EH (cell line): ENCODE results near the gene KRTAP9-3.
"Not testable (repeated sequence)": the region's sequence is repeated elsewhere in the genome, so short reads cannot be mapped to it uniquely, and the experiment has no call there.

Experiments used
- DNase-seq: peaks from one replicate; pipeline ENCODE4 v3.0.0-alpha.2; 2015; ENCODE audit warnings: low read depth

KRTAP9-3 gene

DNA sequence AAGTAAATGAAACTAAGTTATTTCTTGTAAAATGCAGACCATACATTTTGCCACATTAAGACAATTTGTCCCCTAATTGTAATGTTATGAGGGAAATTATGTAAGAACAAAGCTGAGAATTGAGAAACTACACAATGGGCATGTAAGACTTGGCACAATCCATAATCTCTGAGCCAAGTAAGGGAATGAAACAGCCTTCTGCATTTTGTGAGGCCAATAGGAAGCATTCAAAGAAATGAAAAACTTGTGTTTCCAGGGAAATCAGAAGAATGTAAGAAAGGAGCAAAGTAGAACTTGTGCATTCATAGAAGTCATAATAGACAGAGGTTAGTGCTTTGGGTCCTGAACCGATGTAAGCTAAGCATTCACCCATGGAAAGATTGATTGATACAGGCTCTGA, 19.0 kb downstream of the KRTAP9-3 start:
- no peak for DNase-seq

DNA sequence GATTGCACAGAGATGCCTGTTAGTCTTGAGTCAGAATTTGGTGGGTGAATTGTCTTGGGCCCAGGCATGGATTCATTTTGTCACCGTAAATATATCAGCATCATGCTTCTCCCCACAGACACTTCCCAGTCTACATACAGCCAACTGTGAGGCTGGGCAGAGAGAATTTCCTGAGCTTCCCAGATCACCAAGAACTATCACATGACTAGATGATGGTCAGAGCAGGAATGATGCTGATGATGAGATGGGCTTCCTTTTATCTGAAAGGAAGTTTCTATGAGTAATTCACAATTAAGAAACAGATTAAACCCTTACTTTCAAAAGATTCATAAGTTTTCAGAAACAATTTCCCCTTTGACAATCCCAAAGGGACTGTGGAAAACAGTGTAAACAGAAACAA, 22.6 kb downstream of the KRTAP9-3 start:
- DNase-seq: peak; percentile 56

- DNase-seq: peak; percentile 49
These were observed 23.4 kb downstream of the KRTAP9-3 start, which contains the start of gene KRTAP9-9 for GRCh38 chr17:41255381-41256290. Gene KRTAP9-9, plus strand, starts transcription at chr17:41255384.

DNA sequence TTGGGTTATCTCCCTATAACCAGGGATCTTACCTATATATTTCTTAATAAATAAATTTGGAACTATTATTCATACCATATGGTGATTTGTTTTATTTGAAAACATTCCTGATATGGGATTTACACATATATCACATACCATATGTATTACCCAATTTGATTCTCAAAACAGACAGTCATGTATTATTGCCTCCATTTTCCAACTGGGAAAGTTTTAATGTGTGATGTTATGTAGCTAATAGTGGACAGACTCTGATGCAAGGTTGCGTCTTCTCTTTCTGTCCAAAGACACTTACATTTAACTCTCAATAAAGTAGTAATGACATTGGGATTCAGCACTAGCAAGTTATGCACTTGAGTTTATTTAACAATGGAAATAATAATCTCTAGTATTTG, 24.0 kb downstream of the KRTAP9-3 start:
- DNase-seq: peak; percentile 39

DNA sequence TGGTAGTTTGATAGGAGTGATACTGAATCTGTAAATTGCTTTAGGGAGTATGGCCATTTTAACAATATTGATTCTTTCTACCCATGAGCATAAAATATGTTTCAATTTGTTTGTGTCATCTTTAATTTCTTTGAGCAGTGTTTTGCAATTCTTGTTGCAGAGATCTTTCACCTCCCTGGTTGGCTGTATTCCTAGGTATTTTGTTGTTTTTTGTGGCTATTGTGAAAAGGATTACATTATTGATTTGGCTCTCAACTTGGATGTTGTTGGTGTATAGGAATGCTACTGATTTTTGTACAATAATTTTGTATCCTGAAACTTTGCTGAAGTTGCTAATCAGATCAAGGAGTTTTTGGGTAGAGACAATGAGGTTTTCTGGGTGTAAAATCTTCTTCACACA, 26.2 kb downstream of the KRTAP9-3 start:
- DNase-seq: no peak

DNA sequence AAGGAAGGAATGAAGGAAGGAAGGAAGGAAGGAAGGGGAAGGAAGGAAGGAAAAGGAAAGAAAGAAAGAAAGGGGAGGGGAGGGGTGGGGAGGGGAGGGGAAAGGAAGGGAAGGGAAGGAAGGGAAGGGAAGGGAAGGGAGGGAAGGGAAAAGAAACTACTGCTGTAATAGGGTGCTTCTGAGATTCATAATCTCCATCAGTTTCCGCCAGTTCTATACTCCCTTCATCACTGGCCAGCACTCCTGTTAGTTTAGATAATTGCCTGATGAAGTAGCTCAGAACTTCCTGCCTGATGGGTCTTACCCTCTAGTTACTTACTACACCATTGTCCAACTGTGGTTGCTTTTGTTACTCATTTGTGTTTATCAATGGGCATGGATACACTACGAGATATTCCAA, 31.0 kb downstream of the KRTAP9-3 start:
- no peak for DNase-seq

GRCh38 chr17:41264599-41264998, 32.4 kb downstream of the KRTAP9-3 start:
- DNase-seq: no peak

DNA sequence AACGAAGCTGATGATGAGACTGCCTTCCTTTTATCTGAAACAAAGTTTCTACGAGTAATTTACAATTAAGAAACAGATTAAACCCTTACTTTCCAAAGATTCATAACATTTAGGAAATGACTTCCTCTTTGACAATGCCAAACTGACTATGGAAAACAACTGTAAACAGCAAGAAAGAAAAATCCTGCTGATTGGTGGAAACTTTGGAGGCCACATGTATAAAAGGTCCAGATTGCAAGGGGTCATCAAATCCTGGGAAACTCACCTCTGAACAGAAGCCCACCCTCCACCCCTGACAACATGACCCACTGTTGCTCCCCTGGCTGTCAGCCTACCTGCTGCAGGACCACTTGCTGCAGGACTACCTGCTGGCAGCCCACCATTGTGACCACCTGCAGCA, 32.8 kb downstream of the KRTAP9-3 start, which contains the start of gene KRTAP9-6:
Gene KRTAP9-6, plus strand, starts transcription at position 301 of the 400 bp plus-strand sequence. Its CDS starts 0 bp downstream, at position 301.
- no peak for DNase-seq

DNA sequence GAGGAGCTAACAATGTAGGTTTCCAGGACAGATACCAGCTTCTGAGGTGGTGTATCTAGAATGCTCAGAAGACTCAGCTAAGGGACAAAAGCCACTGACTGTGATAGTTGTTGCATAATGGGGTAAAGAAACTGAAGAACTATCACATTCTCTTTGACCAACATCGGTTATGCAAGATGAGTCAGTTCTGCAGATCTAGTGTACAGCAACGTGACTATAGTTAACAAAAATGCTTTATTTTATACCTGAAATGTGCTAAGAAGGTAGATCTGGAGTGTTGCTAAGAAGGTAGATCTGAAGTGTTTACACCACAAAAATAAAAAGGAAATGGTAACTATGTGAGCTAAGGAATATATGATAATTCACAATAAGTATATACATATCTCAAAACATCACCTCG, 35.5 kb downstream of the KRTAP9-3 start:
- DNase-seq: peak; percentile 22

GRCh38 chr17:41271323-41271722, 39.1 kb downstream of the KRTAP9-3 start:
- DNase-seq: not testable (repeated sequence)

- no peak for DNase-seq
These were observed 39.6 kb downstream of the KRTAP9-3 start for GRCh38 chr17:41271858-41272257.

- not testable (repeated sequence) for DNase-seq
These were observed 43.5 kb downstream of the KRTAP9-3 start, which contains the start of gene KRTAP9-7 for GRCh38 chr17:41275648-41276190. Gene KRTAP9-7, plus strand, starts transcription at chr17:41275698. Its CDS starts 0 bp downstream, at chr17:41275698.

DNA sequence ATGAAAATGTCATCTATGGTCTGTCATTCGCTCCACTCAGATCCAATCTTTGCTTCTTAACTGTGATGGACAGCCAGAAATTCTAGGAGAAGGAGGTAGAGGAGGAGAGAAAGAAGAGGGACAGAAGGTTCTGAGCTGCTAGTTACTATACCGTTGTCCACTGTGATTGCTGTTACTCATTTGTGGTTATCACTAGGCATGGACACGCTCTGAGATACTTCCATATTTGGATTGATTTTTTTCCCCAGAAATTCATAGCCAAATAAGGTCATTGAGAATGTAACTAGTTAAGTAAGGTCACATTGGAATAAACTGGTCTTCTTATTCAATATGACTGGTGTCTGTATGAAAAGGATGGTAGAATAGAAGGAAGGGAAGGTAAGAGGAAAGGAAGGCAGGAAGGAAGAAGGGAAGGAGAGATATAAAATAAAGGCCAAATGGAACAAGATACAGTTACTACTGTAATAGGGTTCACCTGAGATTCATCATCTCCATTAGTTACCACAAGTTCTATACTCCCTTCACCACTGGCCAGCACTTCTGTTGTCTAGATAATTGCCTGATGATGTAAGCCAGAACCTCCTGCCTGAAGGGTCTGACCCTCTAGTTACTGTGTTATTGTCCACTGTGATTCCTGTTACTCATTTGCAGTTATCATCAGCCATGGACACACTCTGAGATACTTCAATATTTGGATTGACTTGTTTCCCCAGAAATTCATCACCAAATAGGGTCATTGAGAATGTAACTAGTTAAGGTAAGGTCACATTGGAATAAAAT, 46.1 kb downstream of the KRTAP9-3 start:
- DNase-seq: peak; percentile 55
